ENCODE results near the gene ERMP1. TPM values are rescaled to one million over a fixed set of nuclear protein-coding genes. Genes with fewer than 3 reads are reported as not detected.

The ERMP1 gene
- polyA plus RNA-seq, 1 of the 3 experiments (the other 2 are of a cell fraction) = 5.9 TPM

DNA sequence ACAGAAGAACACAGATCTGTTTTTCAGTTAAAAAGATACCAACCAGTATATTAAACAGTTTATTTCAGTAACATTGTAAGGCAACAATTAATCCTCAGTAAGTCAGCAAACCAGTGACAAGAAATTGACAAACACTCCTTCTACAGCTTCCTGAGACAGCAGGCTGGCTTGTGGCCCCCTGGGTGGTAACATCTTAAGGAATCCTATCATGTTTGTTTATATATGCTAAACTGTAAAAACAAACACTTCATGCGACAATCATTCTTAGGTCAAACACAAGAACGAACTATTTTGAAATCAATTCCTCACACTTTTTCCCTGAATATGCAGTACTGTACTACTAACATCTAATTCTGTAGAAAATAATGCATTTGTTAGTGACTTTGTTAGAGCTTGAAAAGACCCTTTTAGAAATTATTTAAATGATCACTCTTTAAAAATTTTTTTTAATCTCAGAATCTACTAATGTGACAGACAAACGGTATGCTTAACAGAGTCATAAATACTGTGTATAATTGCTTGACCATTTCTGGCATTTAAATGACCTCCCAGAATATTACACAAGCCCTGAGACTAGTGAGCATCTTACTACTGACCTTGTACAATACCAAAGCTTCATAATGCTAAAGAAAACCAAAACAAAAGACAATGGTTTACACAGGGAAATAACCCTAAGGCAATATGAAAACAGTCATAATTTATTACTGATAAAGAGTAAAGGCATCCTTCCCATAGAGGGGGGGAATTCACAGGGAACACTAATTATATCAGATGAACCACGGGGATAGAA lies 48.2 kb downstream of the ERMP1 start:
- Histone ChIP-seq H3K9me3 (no peaks in the 10 kb centered on the region), H3K4me3 (ENCODE audit: low read depth in 2 of 2, low read length in 1 of 2) (no peak overlapping the region), H3K9ac (no peak overlapping the region), H3K4me1 (ENCODE audit: control insufficient read depth in 1 of 2, insufficient read depth in 2 of 2, low read depth in 1 of 2, low read length in 1 of 2) (no peaks in the 10 kb centered on the region), H3K36me3 (replicated peaks in 1 of 2; ENCODE audit: control insufficient read depth in 1 of 2, insufficient read depth in 2 of 2, low read length in 1 of 2) (peaks cover 31 to 43% of the 10 kb centered on the region in 2 experiments), H3K27me3 (ENCODE audit: insufficient read depth) (no peaks in the 10 kb centered on the region), H3F3A (replicated peaks; ENCODE audit: insufficient read depth) (peaks cover 7% of the 10 kb centered on the region), H3K27ac (ENCODE audit: low read depth in 2 of 2, low read length in 1 of 2) (no peak overlapping the region), H4K20me1 (ENCODE audit: insufficient read depth) (no peaks in the 10 kb centered on the region), H3K79me2 (ENCODE audit: insufficient read depth) (no peaks in the 10 kb centered on the region), H3K4me2 (no peak overlapping the region), H2AFZ (ENCODE audit: low read depth) (no peak overlapping the region), H3K9me2 (no peaks in the 10 kb centered on the region)
- ChIA-PET POLR2A (no interaction called here), CTCF (interaction anchor here (0.9 kb wide), 1 partner anchor 521 kb away, joined by 3 read pairs; no protein-coding TSS in a partner anchor)
- WGBS (ENCODE audit: low lambda C conversion rate) = 71% methylated on average over 4 of the region's 4 CpGs
- DNase-seq = no peak
- TF ChIP-seq, protein P1, sequence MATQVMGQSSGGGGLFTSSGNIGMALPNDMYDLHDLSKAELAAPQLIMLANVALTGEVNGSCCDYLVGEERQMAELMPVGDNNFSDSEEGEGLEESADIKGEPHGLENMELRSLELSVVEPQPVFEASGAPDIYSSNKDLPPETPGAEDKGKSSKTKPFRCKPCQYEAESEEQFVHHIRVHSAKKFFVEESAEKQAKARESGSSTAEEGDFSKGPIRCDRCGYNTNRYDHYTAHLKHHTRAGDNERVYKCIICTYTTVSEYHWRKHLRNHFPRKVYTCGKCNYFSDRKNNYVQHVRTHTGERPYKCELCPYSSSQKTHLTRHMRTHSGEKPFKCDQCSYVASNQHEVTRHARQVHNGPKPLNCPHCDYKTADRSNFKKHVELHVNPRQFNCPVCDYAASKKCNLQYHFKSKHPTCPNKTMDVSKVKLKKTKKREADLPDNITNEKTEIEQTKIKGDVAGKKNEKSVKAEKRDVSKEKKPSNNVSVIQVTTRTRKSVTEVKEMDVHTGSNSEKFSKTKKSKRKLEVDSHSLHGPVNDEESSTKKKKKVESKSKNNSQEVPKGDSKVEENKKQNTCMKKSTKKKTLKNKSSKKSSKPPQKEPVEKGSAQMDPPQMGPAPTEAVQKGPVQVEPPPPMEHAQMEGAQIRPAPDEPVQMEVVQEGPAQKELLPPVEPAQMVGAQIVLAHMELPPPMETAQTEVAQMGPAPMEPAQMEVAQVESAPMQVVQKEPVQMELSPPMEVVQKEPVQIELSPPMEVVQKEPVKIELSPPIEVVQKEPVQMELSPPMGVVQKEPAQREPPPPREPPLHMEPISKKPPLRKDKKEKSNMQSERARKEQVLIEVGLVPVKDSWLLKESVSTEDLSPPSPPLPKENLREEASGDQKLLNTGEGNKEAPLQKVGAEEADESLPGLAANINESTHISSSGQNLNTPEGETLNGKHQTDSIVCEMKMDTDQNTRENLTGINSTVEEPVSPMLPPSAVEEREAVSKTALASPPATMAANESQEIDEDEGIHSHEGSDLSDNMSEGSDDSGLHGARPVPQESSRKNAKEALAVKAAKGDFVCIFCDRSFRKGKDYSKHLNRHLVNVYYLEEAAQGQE (IDR thresholded peaks at IDR 0.05; ENCODE audit: low read depth, low read length) = no peak
- no peak for TF ChIP-seq ELF1 (IDR thresholded peaks at IDR 0.05)
- no peak for TF ChIP-seq GABPA (IDR thresholded peaks at IDR 0.05; ENCODE audit: low read depth)
- no peak for TF ChIP-seq EZH2phosphoT487 (IDR thresholded peaks at IDR 0.05; ENCODE audit: borderline replicate concordance, low read depth)
- no peak for TF ChIP-seq SMC3 (IDR thresholded peaks at IDR 0.05; ENCODE audit: low read depth, low read length)
- no peak for TF ChIP-seq RCOR1 (IDR thresholded peaks at IDR 0.05; ENCODE audit: low read length)
- no peak for TF ChIP-seq TAF1 (IDR thresholded peaks at IDR 0.05; ENCODE audit: borderline replicate concordance, low read depth, low read length)
- TF ChIP-seq NRF1 (IDR thresholded peaks at IDR 0.05; ENCODE audit: low read depth, low read length) = no peak
- TF ChIP-seq TCF12 (IDR thresholded peaks at IDR 0.05) = no peak
- TF ChIP-seq, protein P2, sequence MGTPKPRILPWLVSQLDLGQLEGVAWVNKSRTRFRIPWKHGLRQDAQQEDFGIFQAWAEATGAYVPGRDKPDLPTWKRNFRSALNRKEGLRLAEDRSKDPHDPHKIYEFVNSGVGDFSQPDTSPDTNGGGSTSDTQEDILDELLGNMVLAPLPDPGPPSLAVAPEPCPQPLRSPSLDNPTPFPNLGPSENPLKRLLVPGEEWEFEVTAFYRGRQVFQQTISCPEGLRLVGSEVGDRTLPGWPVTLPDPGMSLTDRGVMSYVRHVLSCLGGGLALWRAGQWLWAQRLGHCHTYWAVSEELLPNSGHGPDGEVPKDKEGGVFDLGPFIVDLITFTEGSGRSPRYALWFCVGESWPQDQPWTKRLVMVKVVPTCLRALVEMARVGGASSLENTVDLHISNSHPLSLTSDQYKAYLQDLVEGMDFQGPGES (IDR thresholded peaks at IDR 0.05; ENCODE audit: low read depth, low read length) = no peak
- TF ChIP-seq MEF2A (IDR thresholded peaks at IDR 0.05; ENCODE audit: borderline replicate concordance, low read depth) = no peak

DNA sequence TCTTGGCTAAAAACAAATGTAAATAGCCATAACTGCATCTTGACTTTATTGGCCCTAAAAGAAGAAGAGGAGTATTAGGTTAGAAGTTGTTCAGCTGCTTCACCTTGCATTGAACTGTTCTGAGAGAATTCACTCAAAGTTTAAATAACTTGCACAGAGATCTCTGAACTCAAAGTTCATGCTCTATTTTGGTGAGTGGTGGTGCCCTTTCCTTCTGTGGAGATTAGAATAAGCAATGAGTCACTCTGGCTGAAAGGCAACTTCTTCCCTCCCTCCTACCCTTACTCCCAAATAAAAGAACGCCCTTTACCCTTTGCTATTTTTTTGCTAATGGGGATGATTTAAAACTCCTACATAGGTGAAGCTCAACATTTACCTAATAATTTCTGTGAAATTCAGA lies 48.9 kb downstream of the ERMP1 start:
- Histone ChIP-seq H3K4me3 (ENCODE audit: low read depth in 2 of 2, low read length in 1 of 2) (no peak overlapping the region), H3K27me3 (ENCODE audit: insufficient read depth) (no peaks in the 10 kb centered on the region), H3K36me3 (replicated peaks in 1 of 2; ENCODE audit: control insufficient read depth in 1 of 2, insufficient read depth in 2 of 2, low read length in 1 of 2) (peaks cover 36 to 47% of the 10 kb centered on the region in 2 experiments), H3K79me2 (ENCODE audit: insufficient read depth) (no peaks in the 10 kb centered on the region), H3K9me2 (no peaks in the 10 kb centered on the region), H3K9ac (no peak overlapping the region), H2AFZ (ENCODE audit: low read depth) (no peak overlapping the region), H3F3A (replicated peaks; ENCODE audit: insufficient read depth) (peaks cover 7% of the 10 kb centered on the region), H3K4me2 (no peak overlapping the region), H3K4me1 (ENCODE audit: control insufficient read depth in 1 of 2, insufficient read depth in 2 of 2, low read depth in 1 of 2, low read length in 1 of 2) (no peaks in the 10 kb centered on the region), H3K9me3 (no peaks in the 10 kb centered on the region), H4K20me1 (ENCODE audit: insufficient read depth) (no peaks in the 10 kb centered on the region), H3K27ac (ENCODE audit: low read depth in 2 of 2, low read length in 1 of 2) (no peak overlapping the region)
- no peak for DNase-seq
- ChIA-PET POLR2A (no interaction called here), CTCF (interaction anchor here (0.9 kb wide), 1 partner anchor 522 kb away, joined by 3 read pairs; no protein-coding TSS in a partner anchor)
- 96% methylated on average over 1 of the region's 1 CpG for WGBS (ENCODE audit: low lambda C conversion rate)
- TF ChIP-seq, protein P2 (IDR thresholded peaks at IDR 0.05; ENCODE audit: low read depth, low read length) = no peak
- TF ChIP-seq TCF12 (IDR thresholded peaks at IDR 0.05) = no peak
- no peak for TF ChIP-seq NRF1 (IDR thresholded peaks at IDR 0.05; ENCODE audit: low read depth, low read length)
- TF ChIP-seq GABPA (IDR thresholded peaks at IDR 0.05; ENCODE audit: low read depth) = no peak
- no peak for TF ChIP-seq SIN3A (IDR thresholded peaks at IDR 0.05; ENCODE audit: borderline replicate concordance, low read depth, low read length)
- TF ChIP-seq, protein P1 (IDR thresholded peaks at IDR 0.05; ENCODE audit: low read depth, low read length) = no peak
- TF ChIP-seq EP300 (IDR thresholded peaks at IDR 0.05; ENCODE audit: borderline replicate concordance in 1 of 2, low read depth in 1 of 2, low read length in 1 of 2) = no peak
- TF ChIP-seq, protein P3, sequence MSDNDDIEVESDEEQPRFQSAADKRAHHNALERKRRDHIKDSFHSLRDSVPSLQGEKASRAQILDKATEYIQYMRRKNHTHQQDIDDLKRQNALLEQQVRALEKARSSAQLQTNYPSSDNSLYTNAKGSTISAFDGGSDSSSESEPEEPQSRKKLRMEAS (IDR thresholded peaks at IDR 0.05; ENCODE audit: low read depth) = no peak
- TF ChIP-seq JUND (IDR thresholded peaks at IDR 0.05) = no peak
